CD4-positive, alpha-beta T cell treated with Interleukin-12 subunit alpha and Interleukin-12 subunit beta, for 1 hour (primary cell): ENCODE data around the gene GXYLT1.
"Not testable (repeated sequence)": the region's sequence is repeated elsewhere in the genome, so short reads cannot be mapped to it uniquely, and the experiment has no call there.

Source experiments
- DNase-seq: peaks from one replicate; pipeline ENCODE4 v3.0.0-alpha.2; 2020

GXYLT1 gene

GRCh38 chr12:42143452-42144157, 1.1 kb downstream of the GXYLT1 start:
- DNase-seq = peak; percentile 19

DNA sequence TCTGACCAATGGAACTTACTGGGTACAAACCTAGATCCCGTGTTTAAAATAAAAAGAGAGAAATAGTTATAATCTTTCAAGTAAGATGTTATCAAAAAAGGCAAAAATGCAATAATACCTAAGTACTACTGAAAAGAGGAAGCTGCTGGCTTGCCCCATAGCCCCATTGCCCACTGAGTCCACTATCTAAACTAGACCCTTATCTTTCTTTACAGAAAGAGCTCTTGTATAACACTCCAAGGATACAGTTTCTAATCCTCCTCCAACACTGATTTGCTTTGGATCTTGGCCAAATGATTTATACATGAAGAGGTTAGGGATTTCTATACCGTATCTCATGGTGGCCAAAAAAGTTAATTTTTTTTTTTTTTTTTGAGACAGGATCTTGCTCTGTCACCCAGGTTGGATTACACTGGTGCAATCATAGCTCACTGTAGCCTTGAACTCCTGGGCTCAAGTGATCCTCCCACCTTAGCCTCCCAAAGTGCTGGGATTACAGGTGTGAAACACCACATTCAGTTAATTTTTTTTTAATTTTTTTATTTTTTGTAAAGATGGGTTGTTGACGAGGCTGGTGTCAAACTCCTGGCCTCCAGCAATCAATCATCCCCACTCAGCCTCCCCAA, 2.6 kb downstream of the GXYLT1 start:
- DNase-seq = no peak

DNA sequence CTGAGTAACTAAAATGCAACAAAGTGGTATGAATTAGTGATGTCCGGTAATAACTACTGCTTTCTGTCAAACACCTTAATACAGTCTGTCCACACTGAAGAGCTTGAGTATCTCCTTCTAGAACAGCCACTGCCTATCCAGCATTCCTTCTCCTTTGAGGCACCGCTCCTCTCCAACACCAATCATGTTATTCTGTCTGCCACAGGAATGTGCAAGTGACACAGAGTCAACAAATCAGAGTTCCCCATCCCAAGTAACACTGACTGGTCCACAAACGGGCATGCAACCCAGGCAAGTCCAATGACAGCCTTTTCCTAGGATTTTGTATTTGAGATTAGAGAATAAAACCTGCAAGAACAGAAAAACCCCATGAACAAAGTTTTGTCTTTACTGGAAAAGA, 3.8 kb downstream of the GXYLT1 start:
- DNase-seq = no peak

DNA sequence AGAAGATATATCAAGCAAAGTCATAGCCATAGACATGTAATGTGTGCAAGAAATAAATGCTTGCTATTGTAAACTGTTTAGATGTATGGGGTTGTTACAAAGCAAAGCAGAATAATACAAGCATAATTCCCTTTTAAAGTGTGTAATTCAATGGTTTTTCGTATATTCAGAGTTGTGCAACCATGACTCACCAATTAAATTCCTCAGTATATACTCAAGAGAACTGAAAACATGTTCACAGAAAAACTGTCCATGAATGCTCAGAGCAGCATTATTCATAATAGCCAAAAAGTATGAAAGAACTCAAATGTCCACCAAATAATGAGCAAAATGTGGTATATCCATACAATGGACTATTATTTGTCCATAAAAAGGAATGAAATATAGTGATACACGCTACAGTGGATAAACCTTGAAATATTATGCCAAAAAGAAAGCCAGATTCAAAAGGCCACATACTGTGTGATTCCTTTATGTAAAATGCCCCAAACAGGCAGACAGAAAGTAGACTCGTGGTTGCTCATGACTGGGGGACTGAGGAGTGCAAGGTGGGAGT, 9.3 kb downstream of the GXYLT1 start:
- no peak for DNase-seq

- no peak for DNase-seq
Measured at GRCh38 chr12:42130672-42131402, 13.8 kb downstream of the GXYLT1 start.

GRCh38 chr12:42129595-42130204, 15.0 kb downstream of the GXYLT1 start:
- peak; percentile 50 for DNase-seq

DNA sequence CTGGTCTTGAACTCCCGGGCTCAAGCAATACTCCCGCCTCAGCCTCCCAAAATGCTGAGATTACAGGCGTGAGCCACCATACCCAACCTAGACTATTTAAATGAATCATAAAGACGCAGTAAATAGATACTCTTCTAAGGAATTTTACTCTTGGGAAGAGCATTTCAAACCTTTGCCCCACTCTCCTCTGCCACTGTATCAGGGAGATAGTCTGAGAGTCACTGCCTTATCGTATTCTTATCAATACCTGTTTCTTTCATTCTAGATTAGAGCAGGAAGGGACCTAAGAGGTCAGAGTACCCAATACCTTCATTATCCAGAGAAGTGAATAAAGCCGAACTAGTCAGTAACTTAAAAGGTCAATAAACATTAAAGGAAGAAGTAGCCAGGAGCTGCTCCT, 15.8 kb downstream of the GXYLT1 start:
- DNase-seq = no peak

- no peak for DNase-seq
Measured at GRCh38 chr12:42128327-42128726, 16.3 kb downstream of the GXYLT1 start.

- DNase-seq = no peak
Measured at GRCh38 chr12:42126963-42127362, 17.7 kb downstream of the GXYLT1 start.

GRCh38 chr12:42125388-42125767, 19.3 kb downstream of the GXYLT1 start:
- DNase-seq = no peak

DNA sequence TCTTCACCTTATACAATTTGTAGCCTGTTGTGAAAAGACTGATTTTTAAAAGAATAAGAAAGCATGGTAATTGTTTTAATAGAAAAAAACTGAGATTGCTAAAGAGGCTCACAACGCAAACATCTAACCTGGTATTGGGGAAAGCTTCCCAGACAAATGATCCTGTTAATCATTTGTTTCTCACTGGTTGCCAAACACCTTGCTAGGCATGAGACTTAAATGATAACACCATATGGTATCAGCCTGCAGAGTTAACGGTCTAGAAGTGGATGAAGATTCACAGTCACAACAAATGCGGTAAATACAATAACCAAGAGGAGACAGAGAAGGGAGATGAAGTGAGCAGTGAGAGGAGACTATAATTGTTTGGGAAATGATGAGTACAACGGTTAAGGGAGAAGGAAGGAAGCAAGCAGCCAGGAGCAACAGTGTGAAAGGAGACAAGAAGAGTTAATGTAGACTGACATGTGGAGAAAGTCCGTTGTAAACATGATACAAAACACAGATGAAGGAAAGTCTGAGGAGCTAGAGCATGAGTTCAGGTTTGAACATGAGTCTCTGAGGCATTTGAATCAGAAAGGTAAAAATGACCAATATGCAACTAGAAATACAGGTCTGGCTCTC, 19.8 kb downstream of the GXYLT1 start:
- no peak for DNase-seq

DNA sequence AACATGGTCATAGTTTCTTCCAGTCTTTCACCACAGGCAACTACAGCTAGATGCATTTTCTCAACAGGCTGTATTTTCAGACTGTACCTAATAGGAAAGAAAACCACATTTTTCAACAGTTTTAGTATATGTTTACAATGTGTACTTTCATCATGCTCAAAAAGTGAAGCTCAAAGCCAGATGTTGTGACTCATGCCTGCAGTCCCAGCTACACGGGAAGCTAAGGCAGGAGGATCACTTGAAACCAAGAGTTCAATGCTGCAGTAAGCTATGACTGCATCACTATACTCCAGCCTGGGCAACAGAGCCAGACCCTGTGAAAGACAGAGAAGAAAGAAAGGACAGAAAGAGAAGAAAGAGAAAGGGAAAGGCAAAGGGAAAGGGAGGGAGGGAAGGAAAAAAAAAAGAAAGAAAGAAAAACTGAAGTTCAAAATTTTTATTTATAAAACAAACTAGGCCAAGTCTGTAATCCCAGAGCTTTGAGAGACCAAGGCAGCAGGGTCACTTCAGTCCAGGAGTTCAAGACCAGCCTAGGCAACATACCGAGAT, 25.5 kb downstream of the GXYLT1 start:
- no peak for DNase-seq

- no peak for DNase-seq
Measured at GRCh38 chr12:42118136-42118879, 26.4 kb downstream of the GXYLT1 start.

DNA sequence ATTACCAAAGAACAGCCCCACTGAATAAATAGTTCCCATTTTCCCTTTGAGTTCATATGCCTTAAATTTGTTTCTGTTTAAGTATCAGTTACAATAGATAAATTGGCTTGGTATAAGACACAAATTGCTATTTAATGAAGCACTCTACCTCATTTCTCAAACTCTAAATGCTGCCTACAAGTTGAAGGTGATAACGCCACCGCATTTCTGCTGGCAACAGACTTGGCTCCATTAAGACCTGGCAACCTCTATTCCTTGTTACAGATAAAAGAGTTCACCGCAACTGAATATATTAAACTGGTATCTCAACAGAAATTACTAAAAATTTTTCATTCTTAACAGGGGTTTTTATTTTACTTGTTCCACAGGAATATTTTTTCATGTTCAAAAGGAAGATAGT, 35.6 kb downstream of the GXYLT1 start:
- no peak for DNase-seq

GRCh38 chr12:42106791-42107190, 37.9 kb downstream of the GXYLT1 start:
- not testable (repeated sequence) for DNase-seq

DNA sequence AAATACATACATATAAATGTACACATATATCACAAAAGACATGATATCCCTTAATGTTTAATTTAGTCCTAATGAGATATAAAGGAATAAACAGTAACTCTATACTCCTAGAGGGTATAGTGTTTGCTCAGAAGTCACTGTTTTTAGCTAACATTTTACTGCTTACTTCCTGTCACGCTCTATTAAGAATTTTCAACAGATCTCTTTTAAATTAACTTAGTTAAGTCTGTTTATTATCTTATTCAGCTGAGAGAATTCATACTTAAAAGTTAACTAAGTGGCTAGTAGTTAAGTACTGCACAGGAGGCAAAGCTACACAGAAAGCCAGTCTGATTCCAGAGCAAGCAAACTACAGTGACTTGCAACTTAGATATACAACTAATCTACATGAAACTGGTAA, 39.9 kb downstream of the GXYLT1 start:
- no peak for DNase-seq

GRCh38 chr12:42104087-42104486, 40.6 kb downstream of the GXYLT1 start:
- DNase-seq = no peak

DNA sequence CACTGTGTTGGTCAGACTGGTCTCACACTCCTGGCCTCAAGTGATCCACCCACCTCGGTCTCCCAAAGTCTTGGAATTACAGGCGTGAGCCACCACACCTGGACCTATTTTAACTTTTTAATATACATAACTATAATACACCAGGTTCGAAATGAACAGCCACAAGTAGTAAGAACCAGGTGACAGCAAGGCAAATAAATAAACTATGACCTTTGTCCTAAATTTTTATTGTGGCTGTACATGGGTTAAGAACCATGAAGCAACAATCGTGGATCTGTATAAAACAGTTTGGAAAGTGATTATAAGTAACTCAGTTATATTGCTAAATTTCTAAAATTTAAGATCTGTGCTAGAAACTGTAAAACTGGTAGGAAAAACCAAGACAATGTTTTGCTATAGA, 41.5 kb downstream of the GXYLT1 start:
- DNase-seq = no peak

- no peak for DNase-seq
Measured at GRCh38 chr12:42102720-42103119, 42.0 kb downstream of the GXYLT1 start.

GRCh38 chr12:42099433-42099832, 45.2 kb downstream of the GXYLT1 start:
- no peak for DNase-seq

GRCh38 chr12:42097971-42098370, 46.7 kb downstream of the GXYLT1 start:
- peak; percentile 70 for DNase-seq

DNA sequence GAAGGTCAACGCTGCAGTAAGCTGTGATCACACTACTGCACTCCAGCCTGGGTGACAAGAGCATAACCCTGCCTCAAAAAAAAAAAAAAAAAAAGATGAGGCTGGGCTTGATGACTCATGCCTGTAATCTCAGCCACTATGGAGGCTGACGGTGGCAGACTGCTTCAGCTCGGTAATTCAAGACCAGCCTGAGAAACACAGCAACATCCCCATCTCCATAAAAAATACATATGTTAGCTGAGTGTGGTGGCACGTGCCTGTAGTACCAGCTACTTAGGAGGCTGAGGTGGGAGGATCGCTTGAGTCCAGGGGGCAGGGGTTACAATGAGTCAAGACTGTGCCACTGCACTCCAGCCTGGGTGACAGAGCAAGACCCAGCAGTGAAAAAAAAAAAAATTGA, 50.4 kb downstream of the GXYLT1 start:
- DNase-seq = peak; percentile 37
